HG03354 (cell line): ENCODE results near the gene LHFPL4.
"Not testable (repeated sequence)": the region's sequence is repeated elsewhere in the genome, so short reads cannot be mapped to it uniquely, and the experiment has no call there.

ENCODE experiments used
- ATAC-seq: cut with Tn5 transposase; IDR thresholded peaks from one replicate; pipeline ENCODE4 v1.9.1; 2021; ENCODE audit warnings: mild to moderate bottlenecking; ENCODE audit not compliant: unreplicated experiment, poor library complexity, severe bottlenecking

Gene LHFPL4

GRCh38 chr3:9553021-9553947 lies at the start of gene LHFPL4:
Gene LHFPL4, minus strand, starts transcription at chr3:9553822. Its CDS starts 1,143 bp downstream, at chr3:9552679.
- ATAC-seq: no peak

- no peak for ATAC-seq
Measured at GRCh38 chr3:9602620-9603019, 49.0 kb upstream of the LHFPL4 start.

- not testable (repeated sequence) for ATAC-seq
Measured at GRCh38 chr3:9601006-9601581, 47.5 kb upstream of the LHFPL4 start.

- no peak for ATAC-seq
Measured at GRCh38 chr3:9600597-9600996, 47.0 kb upstream of the LHFPL4 start.

- ATAC-seq: no peak
Measured at GRCh38 chr3:9598783-9599387, 45.3 kb upstream of the LHFPL4 start.

GRCh38 chr3:9595877-9596276 lies 42.3 kb upstream of the LHFPL4 start:
- ATAC-seq: no peak

- not testable (repeated sequence) for ATAC-seq
Measured at GRCh38 chr3:9591781-9592180, 38.2 kb upstream of the LHFPL4 start.

- no peak for ATAC-seq
Measured at GRCh38 chr3:9590282-9590791, 36.7 kb upstream of the LHFPL4 start.

- ATAC-seq: no peak
Measured at GRCh38 chr3:9583792-9584191, 30.2 kb upstream of the LHFPL4 start.

GRCh38 chr3:9583371-9583770 lies 29.7 kb upstream of the LHFPL4 start:
- ATAC-seq: no peak

GRCh38 chr3:9582332-9582731 lies 28.7 kb upstream of the LHFPL4 start:
- ATAC-seq: no peak

GRCh38 chr3:9581742-9582141 lies 28.1 kb upstream of the LHFPL4 start:
- ATAC-seq: no peak

- no peak for ATAC-seq
Measured at GRCh38 chr3:9569054-9569453, 15.4 kb upstream of the LHFPL4 start.

GRCh38 chr3:9565316-9565715 lies 11.7 kb upstream of the LHFPL4 start:
- no peak for ATAC-seq

GRCh38 chr3:9563851-9564250 lies 10.2 kb upstream of the LHFPL4 start:
- ATAC-seq: no peak

GRCh38 chr3:9560056-9560455 lies 6.4 kb upstream of the LHFPL4 start:
- not testable (repeated sequence) for ATAC-seq

- ATAC-seq: no peak
Measured at GRCh38 chr3:9553948-9554513, 409 bp upstream of the LHFPL4 start.

- ATAC-seq: no peak
Measured at GRCh38 chr3:9552252-9552999, 1.2 kb downstream of the LHFPL4 start.

- no peak for ATAC-seq
Measured at GRCh38 chr3:9550999-9551398, 2.6 kb downstream of the LHFPL4 start.

GRCh38 chr3:9549600-9549999 lies 4.0 kb downstream of the LHFPL4 start:
- ATAC-seq: no peak
